ENCODE results near the gene INPP1.

Gene INPP1

GRCh38 chr2:190412966-190413365, 69.6 kb downstream of the INPP1 start:
- DNase-seq, result no peak

- DNase-seq, result no peak
Observed at GRCh38 chr2:190413421-190413820, 70.0 kb downstream of the INPP1 start.

DNA sequence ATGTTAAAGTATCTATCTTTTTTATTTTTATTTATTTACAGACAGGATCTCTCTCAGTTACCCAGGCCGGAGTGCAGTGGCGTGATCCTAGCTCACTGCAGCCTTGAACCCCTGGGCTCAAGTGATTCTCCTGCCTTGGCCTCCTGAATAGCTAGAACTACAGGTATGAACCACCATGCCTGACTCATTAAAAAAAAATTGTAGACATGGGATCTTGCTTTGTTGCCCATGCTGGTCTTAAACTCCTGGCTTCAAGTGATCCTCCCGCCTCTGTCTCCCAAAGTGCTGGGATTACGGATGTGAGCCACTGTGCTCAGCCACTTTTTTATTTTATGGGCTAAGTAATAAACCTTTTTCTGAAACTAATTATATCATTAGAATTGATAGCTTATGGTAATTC, 71.9 kb downstream of the INPP1 start:
- DNase-seq, result no peak

- no peak for DNase-seq
Observed at GRCh38 chr2:190415794-190416775, 72.7 kb downstream of the INPP1 start.

DNA sequence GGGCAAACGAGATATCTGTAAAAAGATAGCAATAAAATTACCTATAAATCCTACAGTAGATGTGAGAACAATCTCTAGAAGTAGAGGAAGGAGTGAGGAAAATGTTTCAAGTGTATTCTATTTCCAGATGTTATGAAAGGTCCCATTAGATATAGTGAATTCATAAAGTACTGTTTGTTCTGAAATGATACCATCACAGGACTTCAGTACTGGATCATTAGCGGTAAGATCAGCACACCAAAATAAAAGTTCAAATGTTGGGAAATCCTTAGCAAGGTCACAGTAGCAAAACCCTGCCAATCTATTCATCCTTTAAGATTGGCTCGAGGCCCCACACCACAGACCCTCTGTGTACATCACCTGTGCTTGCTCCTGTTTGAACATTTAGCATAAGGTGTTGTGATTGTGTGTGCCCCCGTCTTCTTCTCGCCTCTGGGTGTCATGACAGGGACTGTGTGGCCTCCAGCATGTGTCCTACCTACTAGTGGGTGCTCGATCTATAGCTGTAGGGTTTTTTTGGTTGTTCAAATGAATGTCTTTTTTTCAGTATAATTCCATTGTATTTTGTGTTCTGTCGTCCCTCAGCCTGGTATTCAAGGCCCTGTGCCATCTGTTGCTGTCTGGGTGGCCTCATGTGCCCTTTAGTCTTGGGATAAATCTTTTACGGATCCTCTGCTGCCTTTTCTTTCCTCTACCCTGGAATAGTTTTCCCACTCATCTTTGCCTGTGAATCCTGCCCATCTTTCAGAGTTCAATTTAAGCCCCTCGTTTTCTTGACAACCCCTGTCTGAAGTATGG, 73.9 kb downstream of the INPP1 start:
- DNase-seq, result no peak

DNA sequence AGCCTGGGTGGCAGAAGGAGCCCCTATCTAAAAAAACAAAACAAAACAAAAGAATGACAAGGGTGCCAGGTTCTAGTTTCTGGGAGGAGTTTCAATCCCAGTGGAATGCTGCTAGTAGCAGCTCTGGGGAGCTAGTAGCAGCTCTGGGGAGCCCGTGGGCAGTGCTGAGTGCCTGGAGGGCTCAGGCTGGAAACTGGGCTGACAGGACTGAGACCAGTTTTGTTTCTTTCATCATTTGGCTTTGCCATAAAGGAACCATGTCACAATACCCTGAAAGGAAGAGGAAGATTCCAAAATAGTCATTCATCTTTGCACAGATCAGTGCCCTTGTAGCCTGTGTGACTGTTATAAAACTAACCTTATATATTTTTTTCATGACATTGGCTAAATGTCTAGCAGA, 75.3 kb downstream of the INPP1 start:
- DNase-seq, result no peak

- no peak for DNase-seq
Observed at GRCh38 chr2:190420801-190421200, 77.4 kb downstream of the INPP1 start.

All from activated gamma-delta T cell treated with Interleukin-2 at 50 U/mL for 16 hours (primary cell).